K562 (cell line): Measurements from ENCODE around the gene ZBTB16. TPM values are rescaled to one million over a fixed set of nuclear protein-coding genes. Genes with fewer than 3 reads are reported as not detected.

Source experiments
- ATAC-seq: fragments of 200-7000 bp; cut with Tn5 transposase; 3 replicates; pipeline ENCODE4 v1.9.1; 2020; ENCODE audit warnings: moderate library complexity
- BruUV-seq: library from RNA; stranded (reverse); fragments of 400-500 nt; replicated peaks from 2 replicates; lab custom pipeline; 2021; lab: Mats Ljungman, UMichigan
- CTCF ChIA-PET: fragments of 300-600 bp; formaldehyde crosslinking; extraction: SDS; loops from one replicate; lab custom pipeline; 2021; ENCODE audit warnings: low intra/inter-chr PET ratio; lab: Yijun Ruan, JAX
- POLR2A ChIA-PET: fragments of 300-600, 350-650 bp; sonication (Branson Sonifier 250); formaldehyde crosslinking; extraction: SDS; loops from one replicate; lab custom pipeline; 2021; ENCODE audit warnings: antibody characterized with exemption, inconsistent platforms; lab: Yijun Ruan, JAX
- DNase-seq, 4 experiments: peaks; one replicate each; pipeline versions ENCODE4 v3.0.0 to v3.0.0-alpha.2; 2011 to 2018; ENCODE audit warnings: low spot score in 3 of 4, mixed read lengths in 3 of 4; ENCODE audit errors: extremely low read depth in 1 of 4
- FAIRE-seq: peaks from 2 replicates; lab custom pipeline; 2011; peaks lifted over from hg19 to GRCh38; lab: Jason Lieb, UNC
- H2AFZ ChIP-seq: 2 replicates; pipeline ENCODE4 v1.6.0; 2011; ENCODE audit warnings: low read depth, low read length, control low read depth, inconsistent platforms
- H3K27ac ChIP-seq: fragments of 200-600 bp; 3 replicates; pipeline ENCODE4 v1.8.0; 2011; ENCODE audit warnings: low read depth, mild to moderate bottlenecking, control low read depth, inconsistent platforms, low read length, moderate library complexity, mixed read lengths; ENCODE audit errors: extremely low read depth
- H3K27me3 ChIP-seq, 2 experiments: fragments of 300-600 bp in 1 of 2; 2 replicates in 1 of 2; 3 replicates in 1 of 2; pipeline versions ENCODE4 v1.6.0 to v1.8.0; 2011; ENCODE audit warnings: inconsistent platforms in 2 of 2, low read length in 2 of 2, mild to moderate bottlenecking in 1 of 2, mixed read lengths in 1 of 2, moderate library complexity in 1 of 2; ENCODE audit not compliant: control insufficient read depth in 2 of 2, insufficient read depth in 2 of 2
- H3K36me3 ChIP-seq: fragments of 300-600 bp; 3 replicates; pipeline ENCODE4 v1.8.0; 2011; ENCODE audit warnings: mild to moderate bottlenecking, low read length, inconsistent platforms; ENCODE audit not compliant: control insufficient read depth, insufficient read depth
- H3K4me1 ChIP-seq, 2 experiments: fragments of 200-600 bp in 1 of 2; replicated peaks in 1 of 2; 2 replicates in 1 of 2; 3 replicates in 1 of 2; pipeline versions ENCODE4 v1.5.1 to v1.8.0; 2011; ENCODE audit warnings: inconsistent platforms in 2 of 2, low read length in 2 of 2, mild to moderate bottlenecking in 1 of 2, mixed read lengths in 1 of 2, moderate library complexity in 1 of 2; ENCODE audit not compliant: control insufficient read depth in 2 of 2, insufficient read depth in 2 of 2
- H3K4me2 ChIP-seq: 2 replicates; pipeline ENCODE4 v1.6.1; 2011; ENCODE audit warnings: low read length, control low read depth, inconsistent platforms, mixed read lengths; ENCODE audit not compliant: insufficient read depth
- H3K4me3 ChIP-seq: fragments of 200-600 bp; sonication (generic), shearing (Covaris generic); 2 replicates; pipeline ENCODE4 v1.5.1; 2016; ENCODE audit warnings: control low read depth, inconsistent platforms
- H3K79me2 ChIP-seq: fragments of 200-600 bp; 3 replicates; pipeline ENCODE4 v1.8.0; 2011; ENCODE audit warnings: low read length, inconsistent platforms; ENCODE audit not compliant: control insufficient read depth, insufficient read depth
- H3K9ac ChIP-seq, 2 experiments: 2 replicates each; pipeline versions ENCODE4 v1.6.0 to v1.6.1; 2011; ENCODE audit warnings: low read depth in 2 of 2, low read length in 2 of 2, control low read depth in 1 of 2, inconsistent platforms in 1 of 2, mild to moderate bottlenecking in 1 of 2, mixed read lengths in 1 of 2; ENCODE audit not compliant: insufficient read depth in 1 of 2
- H3K9me1 ChIP-seq: one replicate; pipeline ENCODE4 v1.6.0; 2011; ENCODE audit warnings: inconsistent platforms, mild to moderate bottlenecking, low read length, moderate library complexity; ENCODE audit not compliant: control insufficient read depth, insufficient read depth
- H3K9me3 ChIP-seq: replicated peaks from 2 replicates; pipeline ENCODE4 v1.5.1; 2011; ENCODE audit warnings: low read depth, low read length, inconsistent platforms; ENCODE audit not compliant: control insufficient read depth, insufficient read depth
- H4K20me1 ChIP-seq: replicated peaks from 2 replicates; pipeline ENCODE4 v1.6.1; 2011; ENCODE audit warnings: low read length, inconsistent platforms, mixed read lengths; ENCODE audit not compliant: control insufficient read depth, insufficient read depth
- MYBL2 ChIP-seq, 2 experiments: fragments of 450-650 bp in 1 of 2; sonication (generic) in 1 of 2; formaldehyde crosslinking in 1 of 2; IDR thresholded peaks; 2 replicates each; pipeline versions ENCODE4 v1.6.1 to v1.8.1; 2017 to 2022; ENCODE audit warnings: borderline replicate concordance in 1 of 2, inconsistent platforms in 1 of 2, low read depth in 1 of 2, mild to moderate bottlenecking in 1 of 2, missing genetic modification reagents in 1 of 2, moderate library complexity in 1 of 2
- SP1 ChIP-seq: sonication (generic); formaldehyde crosslinking; IDR thresholded peaks from 2 replicates; pipeline ENCODE4 v1.8.1; 2022; ENCODE audit warnings: mild to moderate bottlenecking, missing genetic modification reagents
- ZKSCAN8 ChIP-seq: fragments of 200-800 bp; sonication (Bioruptor generic); IDR thresholded peaks from 2 replicates; pipeline ENCODE4 v1.6.1; 2016; ENCODE audit warnings: missing genetic modification characterization, missing compliant biosample characterization
- ZNF121 ChIP-seq: sonication (generic); formaldehyde crosslinking; conservative IDR thresholded peaks from 2 replicates; pipeline ENCODE4 v1.8.0; 2022; ENCODE audit warnings: missing genetic modification reagents
- WGBS: fragments of 100-300 bp; shearing (Covaris generic); methylation state at CpG from one replicate; pipeline ENCODE4 v1.1.6; 2016; ENCODE audit warnings: low coverage, mixed read lengths; ENCODE audit not compliant: insufficient coverage; ENCODE audit errors: missing lambda C conversion rate; 5-methylcytosine and 5-hydroxymethylcytosine counted together
- in situ Hi-C: fragments of 300-500 bp; cut with MboI; formaldehyde crosslinking; loops from 4 replicates; pipeline ENCODE4 v1.15.0; 2018; ENCODE audit warnings: inconsistent platforms, mixed read lengths
- intact Hi-C: fragments of 100-400 bp; cut with micrococcal nuclease; formaldehyde crosslinking; loops from 2 replicates; pipeline ENCODE4 v1.14.2; 2022
- polyA plus RNA-seq, 8 experiments: library from polyadenylated mRNA; depleted of rRNA in 4 of 8; stranded (reverse) in 5 of 8; unstranded in 3 of 8; fragments of >200 nt; fragmentation: Nextera tagmentation in 2 of 8; fragmentation: Illumina TruSeq in 1 of 8; extraction: Ambion mirVana in 2 of 8; extraction: Trizol in 1 of 8; gene quantifications; 2 replicates each; pipeline versions ENCODE4 v1.2.1 to v1.2.3, GENCODE V29; 2011 to 2014; ENCODE audit warnings: inconsistent platforms in 1 of 8, missing spikeins in 1 of 8
- total RNA-seq, 7 experiments: library from RNA; depleted of rRNA in 6 of 7; stranded (reverse); fragments of >200 nt in 6 of 7; fragmentation: Illumina TruSeq in 2 of 7; extraction: Trizol in 2 of 7; gene quantifications; 2 replicates each; pipeline versions ENCODE4 v1.2.1 to v1.2.3, GENCODE V29; 2011 to 2021; ENCODE audit warnings: low replicate concordance in 1 of 7

The ZBTB16 gene
- total and polyA plus RNA-seq, 9 of the 15 experiments (the other 6 are each of a cell fraction or from before 2014, with no cell fraction given): 0.06 to 0.40 (median 0.24) TPM; not detected in 4

DNA sequence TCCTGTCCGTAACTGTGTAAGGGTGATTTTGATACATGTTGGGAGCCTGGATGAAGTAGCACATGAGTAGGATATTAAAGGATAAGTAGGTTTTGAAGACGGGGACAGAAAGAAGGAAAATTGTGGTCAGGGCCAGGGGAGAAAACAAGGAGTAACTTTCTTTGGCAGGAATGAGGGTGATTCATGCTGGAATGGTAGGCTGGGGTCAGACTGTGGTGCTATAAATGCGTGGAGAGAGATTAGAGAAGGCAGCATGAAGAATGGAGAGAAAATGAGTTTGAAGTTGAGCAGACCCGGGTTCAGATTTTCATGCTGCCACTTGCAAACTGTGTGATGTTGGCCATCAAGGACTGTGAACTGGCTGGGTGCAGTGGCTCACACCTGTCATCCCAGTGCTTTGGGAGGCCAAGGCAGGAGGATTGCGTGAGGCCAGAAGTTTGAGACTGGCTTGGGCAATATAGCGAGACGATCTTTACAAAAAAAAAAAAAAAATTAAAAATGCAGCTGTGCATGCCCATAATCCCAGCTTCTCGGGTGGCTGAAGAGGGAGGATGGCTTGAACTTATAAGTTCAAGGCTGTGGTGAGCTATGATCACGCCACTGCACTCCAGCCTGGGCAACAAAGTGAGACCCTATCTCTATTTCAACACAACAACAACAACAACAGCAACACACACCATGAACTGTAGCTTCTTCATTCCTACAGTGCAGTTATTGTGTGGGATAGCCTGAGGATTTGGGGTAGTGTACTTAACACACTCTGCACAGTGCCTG, 22.3 kb downstream of the ZBTB16 start:
- no TSS peak for BruUV-seq
- no peaks in the 10 kb centered on the region for H4K20me1 ChIP-seq
- intact Hi-C loops: loop anchor here (5.0 kb wide), 1 partner anchor 85 kb away; no protein-coding TSS in a partner anchor
- H3K9ac ChIP-seq: no peak overlapping the region
- H3K27ac ChIP-seq: no peak overlapping the region
- H3K4me1 ChIP-seq: peaks cover 9 to 25% of the 10 kb centered on the region in 2 experiments; a peak in 4 of 5 replicates
- in situ Hi-C loops: no loop called here
- H3K4me3 ChIP-seq: no peak overlapping the region
- FAIRE-seq: no peak
- no peaks in the 10 kb centered on the region for H3K79me2 ChIP-seq
- ChIA-PET POLR2A (interaction anchor here (0.9 kb wide), 1 partner anchor 10 kb away, joined by 3 read pairs; no protein-coding TSS in a partner anchor), CTCF (no interaction called here)
- peak overlapping the region; percentile 73; the same call in 1 of the 2 replicates for H2AFZ ChIP-seq
- DNase-seq: no peak
- H3K9me3 ChIP-seq: no peaks in the 10 kb centered on the region
- 59% methylated on average over 7 of the region's 9 CpGs for WGBS
- no peak for ATAC-seq
- peaks cover 8 to 31% of the 10 kb centered on the region in 2 experiments; a peak in 4 of 5 replicates for H3K27me3 ChIP-seq
- no peaks in the 10 kb centered on the region for H3K9me1 ChIP-seq
- H3K36me3 ChIP-seq: no peaks in the 10 kb centered on the region
- peak overlapping the region; percentile 67; the same call in 1 of the 2 replicates for H3K4me2 ChIP-seq
- TF ChIP-seq ZKSCAN8 (CRISPR knock-in tag) (no peak), ZNF121 (CRISPR knock-in tag) (0 out of 2 replicates have a peak, but pooled peaks have one; percentile 4)

DNA sequence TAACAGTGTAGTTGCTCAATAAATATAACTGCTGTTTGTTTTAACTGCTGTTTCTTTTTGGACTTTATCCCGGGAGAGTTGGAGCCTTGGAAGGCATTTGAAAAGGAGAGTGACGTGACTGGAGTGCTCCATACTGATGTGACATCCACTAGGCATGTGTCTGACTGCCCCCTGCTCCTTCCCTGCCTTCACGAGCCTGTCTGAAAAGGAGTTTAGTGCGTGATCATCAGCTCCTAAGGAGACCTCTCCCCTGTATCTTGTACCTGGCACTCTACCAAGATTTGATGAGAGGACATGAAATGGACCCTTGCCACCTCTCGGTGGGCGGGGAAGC, 22.9 kb downstream of the ZBTB16 start:
- peak overlapping the region; percentile 73; the same call in 1 of the 2 replicates for H2AFZ ChIP-seq
- FAIRE-seq (no peak), DNase-seq (peak in 2 of 4 experiments; percentile 14 to 18), ATAC-seq (peak; percentile 40)
- H3K4me2 ChIP-seq: peak overlapping the region; percentile 67; the same call in 1 of the 2 replicates
- peak overlapping the region in 1 of 2 experiments; percentile 80; a peak in 1 of 4 replicates for H3K9ac ChIP-seq
- POLR2A ChIA-PET: interaction anchor here (0.9 to 1.5 kb wide), 2 partner anchors 10 to 13 kb away, joined by 3 read pairs; no protein-coding TSS in a partner anchor
- no peak overlapping the region for H3K4me3 ChIP-seq
- 20% methylated on average over 6 of the region's 6 CpGs for WGBS
- H3K36me3 ChIP-seq: no peaks in the 10 kb centered on the region
- TF ChIP-seq SP1 (0 out of 2 replicates have a peak, but pooled peaks have one; percentile 20), MYBL2 (IDR thresholded peaks at IDR 0.05; ENCODE audit: low read depth) (no peak), MYBL2 (CRISPR knock-in tag; IDR thresholded peaks at IDR 0.05; ENCODE audit: borderline replicate concordance) (no peak)
- no peaks in the 10 kb centered on the region for H3K9me3 ChIP-seq
- CTCF ChIA-PET: no interaction called here
- no peaks in the 10 kb centered on the region for H3K9me1 ChIP-seq
- BruUV-seq: no TSS peak
- H3K79me2 ChIP-seq: no peaks in the 10 kb centered on the region
- peaks cover 9 to 25% of the 10 kb centered on the region in 2 experiments; a peak in 4 of 5 replicates for H3K4me1 ChIP-seq
- H4K20me1 ChIP-seq: no peaks in the 10 kb centered on the region
- peaks cover 4 to 29% of the 10 kb centered on the region in 2 experiments; a peak in 3 of 5 replicates for H3K27me3 ChIP-seq
- intact Hi-C loops: loop anchor here (5.0 kb wide), 1 partner anchor 85 kb away; no protein-coding TSS in a partner anchor
- no peak overlapping the region for H3K27ac ChIP-seq
- in situ Hi-C loops: no loop called here
